ENCODE results near the gene SYT12. TPM values are rescaled to one million over a fixed set of nuclear protein-coding genes. Genes with fewer than 3 reads are reported as not detected.

Gene SYT12
- total RNA-seq, 1 donor from 2014 or later: 0.37 TPM

GRCh38 chr11:66976028-66976467, 46.9 kb upstream of the SYT12 start:
- TF ChIP-seq CTCF (IDR thresholded peaks at IDR 0.05; ENCODE audit: partially characterized antibody, unreplicated experiment): peak; percentile 85
- H3K27ac Mint-ChIP-seq (ENCODE audit: unreplicated experiment): no peak overlapping the region
- peaks cover 5% of the 10 kb centered on the region for H3K36me3 Mint-ChIP-seq (ENCODE audit: unreplicated experiment)
- H3K9me3 Mint-ChIP-seq (ENCODE audit: unreplicated experiment): peaks cover 2% of the 10 kb centered on the region
- DNase-seq: peak; percentile 78
- no peak overlapping the region for H3K4me3 Mint-ChIP-seq (ENCODE audit: unreplicated experiment)
- H3K4me1 Mint-ChIP-seq (ENCODE audit: low read depth, unreplicated experiment): peaks cover under 1% of the 10 kb centered on the region
- no peaks in the 10 kb centered on the region for H3K27me3 Mint-ChIP-seq (ENCODE audit: unreplicated experiment)

GRCh38 chr11:66976925-66977324, 46.0 kb upstream of the SYT12 start:
- no peak for DNase-seq
- Mint-ChIP-seq H3K4me3 (ENCODE audit: unreplicated experiment) (no peak overlapping the region), H3K9me3 (ENCODE audit: unreplicated experiment) (peaks cover 2% of the 10 kb centered on the region), H3K4me1 (ENCODE audit: low read depth, unreplicated experiment) (no peaks in the 10 kb centered on the region), H3K27ac (ENCODE audit: unreplicated experiment) (no peak overlapping the region), H3K27me3 (ENCODE audit: unreplicated experiment) (no peaks in the 10 kb centered on the region), H3K36me3 (ENCODE audit: unreplicated experiment) (peaks cover 5% of the 10 kb centered on the region)
- TF ChIP-seq CTCF (IDR thresholded peaks at IDR 0.05; ENCODE audit: partially characterized antibody, unreplicated experiment): no peak

GRCh38 chr11:66978229-66978628, 44.7 kb upstream of the SYT12 start:
- Mint-ChIP-seq H3K9me3 (ENCODE audit: unreplicated experiment) (peaks cover 4% of the 10 kb centered on the region), H3K27ac (ENCODE audit: unreplicated experiment) (no peak overlapping the region), H3K4me1 (ENCODE audit: low read depth, unreplicated experiment) (no peaks in the 10 kb centered on the region), H3K27me3 (ENCODE audit: unreplicated experiment) (peaks cover 3% of the 10 kb centered on the region), H3K36me3 (ENCODE audit: unreplicated experiment) (peaks cover 5% of the 10 kb centered on the region), H3K4me3 (ENCODE audit: unreplicated experiment) (no peak overlapping the region)
- TF ChIP-seq CTCF (IDR thresholded peaks at IDR 0.05; ENCODE audit: partially characterized antibody, unreplicated experiment): no peak
- DNase-seq: no peak

- Mint-ChIP-seq H3K27ac (ENCODE audit: unreplicated experiment) (no peak overlapping the region), H3K27me3 (ENCODE audit: unreplicated experiment) (peaks cover 5% of the 10 kb centered on the region), H3K4me1 (ENCODE audit: low read depth, unreplicated experiment) (no peaks in the 10 kb centered on the region), H3K9me3 (ENCODE audit: unreplicated experiment) (peaks cover 4% of the 10 kb centered on the region), H3K36me3 (ENCODE audit: unreplicated experiment) (peaks cover 5% of the 10 kb centered on the region), H3K4me3 (ENCODE audit: unreplicated experiment) (no peak overlapping the region)
- no peak for DNase-seq
- no peak for TF ChIP-seq CTCF (IDR thresholded peaks at IDR 0.05; ENCODE audit: partially characterized antibody, unreplicated experiment)
These were observed 44.2 kb upstream of the SYT12 start for GRCh38 chr11:66978717-66979116.

- DNase-seq: no peak
- Mint-ChIP-seq H3K27me3 (ENCODE audit: unreplicated experiment) (peaks cover 5% of the 10 kb centered on the region), H3K9me3 (ENCODE audit: unreplicated experiment) (peaks cover 4% of the 10 kb centered on the region), H3K27ac (ENCODE audit: unreplicated experiment) (no peak overlapping the region), H3K4me3 (ENCODE audit: unreplicated experiment) (no peak overlapping the region), H3K4me1 (ENCODE audit: low read depth, unreplicated experiment) (no peaks in the 10 kb centered on the region), H3K36me3 (ENCODE audit: unreplicated experiment) (peaks cover 5% of the 10 kb centered on the region)
- no peak for TF ChIP-seq CTCF (IDR thresholded peaks at IDR 0.05; ENCODE audit: partially characterized antibody, unreplicated experiment)
These were observed 43.5 kb upstream of the SYT12 start for GRCh38 chr11:66979336-66979980.

Measured in glutamatergic neuron (in vitro differentiated cells).